VCaP (cell line): Measurements from ENCODE around the gene HADH.

Experiments used
- H3K27ac ChIP-seq: fragments of 450-650 bp; 2 replicates; pipeline ENCODE4 v1.5.1; 2017
- CTCF ChIP-seq: fragments of 450-650 bp; conservative IDR thresholded peaks from 2 replicates; pipeline ENCODE4 v1.5.1; 2017; ENCODE audit warnings: mild to moderate bottlenecking, moderate library complexity

The HADH gene

DNA sequence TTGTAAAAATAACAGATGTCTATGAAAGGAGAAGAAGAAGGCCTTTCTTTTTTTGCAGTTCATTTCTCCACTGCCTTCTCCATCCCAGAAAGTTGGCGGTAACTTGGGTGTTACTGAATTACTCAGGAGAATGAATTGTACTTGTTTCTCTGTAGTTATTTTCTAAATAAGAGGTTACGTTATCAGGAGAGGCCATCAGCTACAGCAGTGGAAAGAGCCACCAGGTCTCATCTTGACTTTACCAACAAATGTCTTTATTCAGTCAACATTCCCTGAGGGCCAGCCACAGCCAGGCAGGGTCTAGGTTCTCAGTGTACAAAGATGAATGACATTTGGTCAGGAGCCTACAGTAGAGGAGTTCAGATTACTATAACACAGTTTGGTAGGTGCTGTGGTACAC, 8.1 kb downstream of the HADH start:
- no peak overlapping the region for H3K27ac ChIP-seq
- no peak for TF ChIP-seq CTCF

GRCh38 chr4:107999932-108000539, 10.3 kb downstream of the HADH start:
- no peak for TF ChIP-seq CTCF
- H3K27ac ChIP-seq: no peak overlapping the region

- no peak overlapping the region for H3K27ac ChIP-seq
- no peak for TF ChIP-seq CTCF
Measured at GRCh38 chr4:108001540-108002135, 11.9 kb downstream of the HADH start.

GRCh38 chr4:108003982-108004515, 14.4 kb downstream of the HADH start:
- H3K27ac ChIP-seq: no peak overlapping the region
- no peak for TF ChIP-seq CTCF

DNA sequence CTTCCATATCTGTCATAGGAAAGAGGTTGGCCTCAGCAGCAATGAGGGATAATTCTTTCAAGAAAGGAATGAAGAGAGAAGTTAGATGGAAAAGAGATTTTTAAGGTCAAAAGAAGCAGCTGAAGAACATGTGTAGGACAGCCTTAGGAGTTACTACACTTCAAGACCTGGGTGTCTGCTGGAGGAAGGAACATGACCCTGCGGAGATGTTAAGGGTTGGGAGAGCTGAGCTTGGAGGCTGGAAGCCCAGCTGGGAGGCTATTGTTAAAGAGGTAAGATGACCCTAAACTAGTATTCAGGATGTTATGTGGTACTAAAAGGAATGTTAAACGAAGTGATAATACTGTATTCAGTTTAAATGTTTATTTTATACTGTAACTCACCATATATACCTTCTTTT, 15.0 kb downstream of the HADH start:
- no peak overlapping the region for H3K27ac ChIP-seq
- no peak for TF ChIP-seq CTCF

DNA sequence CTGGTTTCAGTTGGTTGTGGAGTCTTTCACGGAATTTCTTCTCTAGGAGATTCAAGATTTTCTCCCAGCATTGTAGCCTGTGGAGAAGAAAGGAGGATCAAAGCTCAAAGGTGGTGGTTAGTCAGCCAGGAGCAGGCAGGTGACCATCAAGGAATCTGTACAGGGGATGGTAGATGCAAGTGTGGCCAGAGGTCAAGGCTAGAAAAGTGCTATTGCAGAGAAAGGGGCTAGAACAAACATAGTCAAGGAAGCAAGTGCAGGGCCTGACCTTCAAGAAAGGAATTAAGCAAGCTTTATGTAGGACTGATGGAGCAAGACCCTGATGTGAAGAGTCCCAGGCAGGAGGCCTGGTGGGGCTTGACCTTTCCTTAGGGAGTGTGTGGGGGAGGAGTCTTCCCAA, 16.1 kb downstream of the HADH start:
- no peak for TF ChIP-seq CTCF
- no peak overlapping the region for H3K27ac ChIP-seq

DNA sequence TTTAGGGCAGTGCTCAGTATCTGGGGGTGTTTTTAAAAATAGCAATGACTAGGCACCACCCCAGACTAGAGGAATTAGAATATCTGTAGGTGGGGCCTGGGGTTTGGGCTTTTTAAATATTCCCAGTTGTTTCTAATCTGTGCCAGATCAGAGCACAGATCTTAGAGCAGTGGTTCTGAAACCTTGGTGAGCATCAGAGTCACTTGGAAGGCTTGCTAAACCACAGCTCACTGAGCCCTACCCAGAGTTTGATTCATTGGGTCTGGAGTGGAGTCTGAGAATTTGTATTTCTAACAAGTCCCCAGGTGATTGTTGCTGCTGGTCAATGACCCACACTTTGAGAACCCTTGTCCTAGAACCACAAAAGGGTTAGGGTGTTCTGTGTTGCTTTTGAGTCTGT, 16.7 kb downstream of the HADH start:
- no peak for TF ChIP-seq CTCF
- H3K27ac ChIP-seq: no peak overlapping the region
